ENCODE results near the gene OXSR1.
A peak's percentile ranks its signal among the peaks of the same experiment; 100 is the strongest.
"Not testable (repeated sequence)": the region's sequence is repeated elsewhere in the genome, so short reads cannot be mapped to it uniquely, and the experiment has no call there.

OXSR1 gene

DNA sequence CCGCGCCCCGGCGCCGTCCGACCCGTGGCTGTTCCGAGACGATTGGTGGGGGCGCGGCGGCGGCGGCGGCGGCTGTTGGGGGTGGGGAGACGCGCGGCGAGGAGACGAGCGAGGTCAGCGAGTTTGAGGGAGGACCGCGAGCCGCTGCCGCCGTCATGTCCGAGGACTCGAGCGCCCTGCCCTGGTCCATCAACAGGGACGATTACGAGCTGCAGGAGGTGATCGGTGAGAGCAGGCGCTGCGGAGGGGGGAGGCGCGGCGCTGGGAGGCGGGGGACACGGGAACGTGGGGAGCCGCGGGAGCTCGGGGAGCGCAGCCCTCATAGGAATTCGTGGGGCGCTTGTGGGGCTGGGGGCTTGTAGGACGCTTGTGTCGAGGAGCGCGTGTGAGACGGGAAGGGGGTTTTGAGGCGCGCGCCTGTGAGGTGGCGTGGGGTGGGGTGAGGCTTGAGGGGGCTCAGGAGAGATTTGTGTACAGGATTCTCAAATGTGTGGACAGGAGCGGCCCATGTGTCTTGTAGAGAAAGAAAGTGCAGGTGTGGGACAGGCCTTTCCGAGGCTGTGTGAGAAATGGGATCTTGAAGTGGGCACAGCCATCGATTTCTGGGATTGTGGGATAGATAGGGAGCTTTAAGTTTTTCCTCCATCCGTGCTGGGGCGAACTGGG is 518 bp downstream of the OXSR1 start:
- no peak for DNase-seq (ENCODE audit: low read depth in 2 of 2)

DNA sequence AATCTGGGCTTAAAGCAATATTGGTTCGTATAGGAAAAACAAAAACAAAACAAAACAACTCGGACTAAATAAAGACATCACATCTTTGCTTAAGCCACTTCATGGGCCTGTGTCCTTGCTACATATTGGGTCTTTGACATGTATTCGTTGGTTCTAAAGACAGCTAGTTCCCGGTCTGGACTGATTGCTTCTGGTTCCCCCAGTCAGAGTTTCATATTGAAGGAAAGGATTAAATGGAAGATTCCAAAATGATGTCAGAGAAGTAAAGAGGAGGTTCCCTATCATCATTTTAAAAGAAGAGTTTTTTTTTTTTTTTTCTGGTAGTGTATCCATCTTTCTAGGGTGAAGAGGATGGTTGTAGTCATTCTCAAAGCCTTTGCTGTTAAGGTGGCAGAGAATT is 2.3 kb downstream of the OXSR1 start:
- no peak for DNase-seq (ENCODE audit: low read depth in 2 of 2)

GRCh38 chr3:38168151-38169026 is 3.1 kb downstream of the OXSR1 start:
- no peak for DNase-seq (ENCODE audit: low read depth in 2 of 2)

DNA sequence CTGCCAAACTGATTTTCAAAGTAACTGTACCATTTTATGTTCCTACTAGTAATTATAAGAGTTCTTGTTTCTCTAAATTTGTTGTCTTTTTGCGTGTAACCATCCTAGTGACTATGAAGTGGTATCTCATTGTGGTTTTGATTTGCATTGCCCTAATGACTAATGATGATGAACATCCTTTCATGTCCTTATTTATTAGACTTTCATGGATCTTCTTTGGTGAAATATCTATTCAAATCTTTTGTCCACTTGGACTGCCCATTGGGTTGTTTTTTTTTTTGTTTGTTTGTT is 3.6 kb downstream of the OXSR1 start:
- DNase-seq (ENCODE audit: low read depth in 2 of 2): no peak

GRCh38 chr3:38170722-38171121 is 5.4 kb downstream of the OXSR1 start:
- no peak for DNase-seq (ENCODE audit: low read depth in 2 of 2)

GRCh38 chr3:38171622-38172021 is 6.3 kb downstream of the OXSR1 start:
- DNase-seq (ENCODE audit: low read depth in 2 of 2): no peak

GRCh38 chr3:38173834-38174418 is 8.6 kb downstream of the OXSR1 start:
- DNase-seq (ENCODE audit: low read depth in 2 of 2): no peak

- DNase-seq (ENCODE audit: low read depth in 2 of 2): no peak
Observed at GRCh38 chr3:38177181-38177580, 11.8 kb downstream of the OXSR1 start.

DNA sequence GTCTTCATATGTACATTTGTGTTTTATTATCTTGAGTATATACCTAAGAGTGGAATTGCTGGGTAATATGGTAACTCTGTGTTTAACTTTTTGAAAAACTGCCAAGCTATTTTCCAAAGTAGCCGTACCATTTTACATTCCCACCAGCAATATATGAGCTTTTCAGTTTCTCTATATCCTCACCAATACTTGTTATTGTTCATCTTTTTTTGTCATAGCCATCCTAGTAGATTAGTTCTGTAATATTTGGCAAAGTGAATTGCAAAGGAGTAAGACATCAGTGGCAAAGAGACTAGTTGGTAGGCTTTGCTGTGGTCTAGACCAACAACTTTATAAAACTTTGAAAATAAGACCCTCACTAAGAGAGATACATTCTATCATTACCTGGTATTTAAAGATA is 21.4 kb downstream of the OXSR1 start:
- DNase-seq (ENCODE audit: low read depth in 2 of 2): no peak

DNA sequence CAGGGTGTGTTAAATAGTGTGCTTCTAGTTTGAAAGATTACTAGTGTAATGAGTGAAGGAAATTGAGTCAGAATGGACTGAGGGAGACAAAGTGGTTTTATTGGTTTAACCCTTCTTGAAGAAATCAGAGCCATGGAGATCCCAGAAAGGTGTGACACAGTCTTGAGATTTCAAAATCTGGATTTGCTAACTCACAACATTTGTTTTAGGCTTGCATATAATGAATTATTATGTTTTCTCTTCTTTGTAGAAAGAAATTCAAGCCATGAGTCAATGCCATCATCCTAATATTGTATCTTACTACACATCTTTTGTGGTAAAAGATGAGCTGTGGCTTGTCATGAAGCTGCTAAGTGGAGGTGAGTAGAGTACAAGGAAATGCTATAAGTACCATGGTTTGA is 25.1 kb downstream of the OXSR1 start:
- no peak for DNase-seq (ENCODE audit: low read depth in 2 of 2)

GRCh38 chr3:38202931-38203330 is 37.6 kb downstream of the OXSR1 start:
- DNase-seq (ENCODE audit: low read depth in 2 of 2): not testable (repeated sequence)

DNA sequence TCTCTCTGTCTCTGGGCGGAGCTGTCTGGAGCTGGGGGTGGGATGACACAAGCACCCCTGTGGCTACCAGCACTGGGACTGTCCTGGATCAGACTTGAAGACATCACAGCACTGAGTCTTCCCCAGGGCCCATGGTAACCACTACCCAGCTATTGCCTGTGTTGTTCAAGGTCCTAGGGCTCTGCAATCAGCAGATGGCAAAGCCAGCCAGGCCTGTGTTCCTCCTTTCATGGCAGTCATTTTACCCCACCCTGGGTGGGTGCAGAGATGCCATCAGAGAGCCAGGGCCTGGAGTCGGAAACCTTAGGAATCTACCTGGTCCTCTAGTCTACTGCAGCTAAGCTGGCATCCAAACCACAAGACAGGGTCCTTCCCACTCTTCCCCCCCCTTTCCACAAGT is 38.4 kb downstream of the OXSR1 start:
- DNase-seq (ENCODE audit: low read depth in 2 of 2): no peak

- no peak for DNase-seq (ENCODE audit: low read depth in 2 of 2)
Observed at GRCh38 chr3:38204599-38205471, 39.5 kb downstream of the OXSR1 start.

DNA sequence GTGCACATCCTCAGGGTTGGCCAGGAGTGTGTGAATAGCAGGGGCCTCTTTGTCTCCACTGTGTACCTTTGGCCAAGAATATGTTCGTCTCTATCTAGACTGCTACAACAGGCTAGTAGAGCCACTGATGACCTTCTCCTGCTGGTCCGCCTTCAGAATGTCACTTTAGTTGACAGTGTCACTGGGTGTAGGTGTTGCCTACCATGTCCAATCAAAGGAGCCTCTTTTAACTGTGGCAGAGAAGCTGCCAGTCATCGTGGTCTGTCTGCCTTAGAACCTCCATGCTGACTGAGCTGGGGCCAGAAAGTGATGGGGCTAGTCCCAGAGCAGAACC is 40.1 kb downstream of the OXSR1 start:
- DNase-seq (ENCODE audit: low read depth in 2 of 2): peak in 1 of 2 donors; percentile 10

DNA sequence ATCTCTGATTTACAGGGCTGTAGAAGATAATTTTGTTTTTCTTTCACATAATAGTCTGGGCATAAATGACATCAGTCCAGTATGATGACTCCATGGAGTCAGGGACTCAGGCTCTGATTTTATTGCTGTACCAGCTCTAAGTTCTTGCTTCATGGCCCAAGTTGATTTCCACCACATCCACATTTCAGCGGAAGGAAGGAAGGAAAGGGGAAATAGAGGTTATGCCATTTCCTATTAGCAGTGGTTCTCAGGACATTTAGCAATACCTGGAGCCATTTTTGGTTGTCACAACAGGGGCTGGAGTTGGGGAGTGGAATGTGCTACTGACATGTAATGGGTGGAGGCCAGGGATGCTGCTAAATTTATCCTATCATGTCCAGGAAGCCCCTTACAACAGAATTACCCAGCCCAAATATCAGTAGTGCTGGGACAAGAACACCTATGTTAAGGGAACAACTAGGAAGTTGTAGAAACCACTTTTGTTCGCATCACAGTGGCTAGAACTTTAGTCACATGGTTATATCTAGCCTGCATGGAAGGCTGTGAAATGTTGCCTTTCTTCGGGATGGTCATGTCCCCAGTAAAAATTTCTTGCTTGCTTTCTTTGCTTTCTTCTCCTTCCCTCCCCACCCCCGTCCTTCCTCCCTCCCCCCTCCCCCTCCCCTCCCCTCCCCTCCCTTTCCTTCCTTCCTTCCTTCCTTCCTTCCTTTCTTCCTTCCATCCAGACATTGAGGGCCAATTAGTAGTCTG is 42.1 kb downstream of the OXSR1 start:
- DNase-seq (ENCODE audit: low read depth in 2 of 2): no peak

DNA sequence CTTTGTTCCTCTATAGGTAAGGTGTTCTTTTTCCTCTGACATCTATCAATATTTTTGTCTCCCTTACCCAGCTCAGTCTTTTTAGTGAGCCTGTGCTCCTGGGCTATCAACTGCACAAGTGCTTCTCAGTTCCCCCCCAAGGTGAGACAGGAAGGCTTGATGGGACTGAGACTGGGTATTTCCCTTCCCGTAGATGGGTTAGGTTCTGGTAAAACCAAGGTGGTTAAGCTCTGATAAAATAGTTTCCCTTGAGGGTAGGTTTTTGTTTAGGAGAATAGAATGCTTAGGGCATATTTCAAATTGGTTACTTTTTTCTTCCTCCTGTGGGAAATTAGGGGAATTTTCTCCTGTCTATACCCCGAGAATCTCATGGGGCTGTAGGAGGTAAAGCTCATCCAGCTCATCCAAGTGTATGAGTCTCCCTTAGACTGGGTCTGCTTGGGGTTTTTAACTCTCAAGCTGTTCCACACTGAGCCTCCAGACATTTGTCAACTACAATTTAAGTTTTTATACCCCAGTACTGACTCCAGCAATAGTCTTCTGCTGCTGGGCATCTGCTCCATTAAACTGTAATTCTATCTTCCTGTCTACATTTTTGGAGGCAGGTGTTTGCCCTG is 44.9 kb downstream of the OXSR1 start:
- no peak for DNase-seq (ENCODE audit: low read depth in 2 of 2)

DNA sequence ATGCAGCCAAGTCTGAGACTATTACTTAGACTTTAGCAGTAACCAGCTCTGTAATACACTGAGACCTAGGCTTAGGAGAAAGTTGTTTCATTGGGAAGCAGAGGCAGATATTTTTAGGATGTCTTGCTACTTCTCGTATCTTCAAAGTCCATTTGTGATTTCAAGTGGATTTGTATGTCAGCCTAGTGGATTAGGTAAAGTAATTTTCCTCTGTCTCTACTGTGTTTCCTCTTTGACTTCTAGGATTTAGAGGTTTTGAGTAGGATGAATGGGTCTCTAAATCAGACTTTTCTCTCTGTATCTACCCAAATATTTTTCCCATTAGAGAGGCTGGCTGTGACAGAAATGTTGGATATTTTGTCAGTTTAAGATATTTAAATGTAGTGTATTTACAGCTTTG is 46.8 kb downstream of the OXSR1 start:
- DNase-seq (ENCODE audit: low read depth in 2 of 2): no peak

- DNase-seq (ENCODE audit: low read depth in 2 of 2): no peak
Observed at GRCh38 chr3:38214560-38214959, 49.2 kb downstream of the OXSR1 start.

DNA sequence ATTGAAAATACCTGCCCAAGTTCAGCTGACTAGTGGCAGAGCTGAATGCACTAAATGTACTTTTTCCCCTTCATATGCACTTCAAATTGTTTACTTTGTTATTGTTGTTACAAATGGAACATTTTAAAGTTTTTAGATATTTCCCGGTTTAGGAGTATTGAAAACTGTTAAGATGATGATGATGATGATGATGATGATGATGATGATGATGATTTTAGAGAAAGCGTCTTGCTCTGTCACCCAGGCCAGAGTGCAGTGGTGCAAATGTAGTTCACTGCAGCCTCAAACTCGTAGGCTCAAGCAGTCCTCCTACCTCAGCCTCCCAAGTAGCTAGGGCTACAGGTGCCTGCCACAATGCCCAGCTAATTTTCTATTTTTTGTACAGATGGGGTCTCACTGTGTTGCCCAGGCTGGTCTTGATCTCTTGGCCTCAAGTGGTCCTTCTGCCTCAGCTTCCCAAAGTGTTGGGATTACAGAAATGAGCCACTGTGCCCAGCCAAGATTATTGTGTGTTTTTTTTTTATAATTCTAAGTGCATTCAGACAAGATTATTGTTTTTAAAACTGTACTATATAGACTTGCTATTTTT is 54.4 kb downstream of the OXSR1 start:
- no peak for DNase-seq (ENCODE audit: low read depth in 2 of 2)

GRCh38 chr3:38221005-38221404 is 55.7 kb downstream of the OXSR1 start:
- no peak for DNase-seq (ENCODE audit: low read depth in 2 of 2)

All from stimulated activated CD8-positive, alpha-beta memory T cell treated with anti-CD3 and anti-CD28 coated beads, Interleukin-15, amount 100 ng/mL, for 48 hours (primary cell).